H9 (cell line): ENCODE results near the gene SNORC. TPM values are rescaled to one million over a fixed set of nuclear protein-coding genes. Genes with fewer than 3 reads are reported as not detected.

ENCODE experiments used
- DNase-seq: peaks from one replicate; pipeline ENCODE4 v3.0.0-alpha.2; 2017
- H2AFZ ChIP-seq: one replicate; pipeline ENCODE4 v1.6.1; 2013; ENCODE audit warnings: mild to moderate bottlenecking, low read length, control low read depth, moderate library complexity
- H2AK5ac ChIP-seq: 2 replicates; pipeline ENCODE4 v1.6.1; 2013; ENCODE audit warnings: low read length, control low read depth, mixed read lengths; ENCODE audit not compliant: insufficient read length
- H2BK120ac ChIP-seq: one replicate; pipeline ENCODE4 v1.6.1; 2013; ENCODE audit warnings: low read depth, mild to moderate bottlenecking, low read length, control low read depth, inconsistent platforms; ENCODE audit not compliant: poor library complexity, severe bottlenecking
- H2BK12ac ChIP-seq: 2 replicates; pipeline ENCODE4 v1.6.1; 2013; ENCODE audit warnings: low read length, control low read depth, mixed read lengths, low read depth; ENCODE audit not compliant: insufficient read length
- H2BK15ac ChIP-seq: 2 replicates; pipeline ENCODE4 v1.6.1; 2013; ENCODE audit warnings: low read depth, low read length, control low read depth
- H2BK20ac ChIP-seq: one replicate; pipeline ENCODE4 v1.6.1; 2013; ENCODE audit warnings: low read depth, mild to moderate bottlenecking, low read length, control low read depth, inconsistent platforms; ENCODE audit not compliant: poor library complexity, severe bottlenecking
- H2BK5ac ChIP-seq: 2 replicates; pipeline ENCODE4 v1.6.1; 2013; ENCODE audit warnings: low read length, control low read depth, mixed read lengths; ENCODE audit not compliant: insufficient read length
- H3K14ac ChIP-seq: 2 replicates; pipeline ENCODE4 v1.6.1; 2013; ENCODE audit warnings: low read length, control low read depth; ENCODE audit not compliant: insufficient read depth
- H3K18ac ChIP-seq: 2 replicates; pipeline ENCODE4 v1.6.1; 2013; ENCODE audit warnings: low read depth, mild to moderate bottlenecking, mixed read lengths, low read length, control low read depth; ENCODE audit not compliant: insufficient read length
- H3K23ac ChIP-seq: 2 replicates; pipeline ENCODE4 v1.6.1; 2013; ENCODE audit warnings: low read length, control low read depth, mixed read lengths, low read depth; ENCODE audit not compliant: insufficient read length
- H3K23me2 ChIP-seq: 2 replicates; pipeline ENCODE4 v1.6.1; 2013; ENCODE audit warnings: low read depth, mild to moderate bottlenecking, mixed read lengths, low read length, control low read depth; ENCODE audit not compliant: insufficient read length, poor library complexity, severe bottlenecking
- H3K27ac ChIP-seq: 2 replicates; pipeline ENCODE4 v1.5.1; 2013; ENCODE audit warnings: low read length, control low read depth, mixed read lengths, low read depth; ENCODE audit not compliant: insufficient read length
- H3K27me3 ChIP-seq: 2 replicates; pipeline ENCODE4 v1.6.1; 2013; ENCODE audit warnings: low read length, control low read depth, inconsistent platforms; ENCODE audit not compliant: insufficient read depth
- H3K4ac ChIP-seq: 2 replicates; pipeline ENCODE4 v1.6.1; 2013; ENCODE audit warnings: low read depth, mild to moderate bottlenecking, control low read depth, inconsistent platforms, low read length, moderate library complexity
- H3K4me1 ChIP-seq: 2 replicates; pipeline ENCODE4 v1.6.1; 2013; ENCODE audit warnings: low read length, control low read depth, inconsistent platforms; ENCODE audit not compliant: insufficient read depth
- H3K4me2 ChIP-seq: 2 replicates; pipeline ENCODE4 v1.6.1; 2013; ENCODE audit warnings: low read length, control low read depth, mixed read lengths; ENCODE audit not compliant: insufficient read length, insufficient read depth
- H3K56ac ChIP-seq: 2 replicates; pipeline ENCODE4 v1.6.1; 2013; ENCODE audit warnings: low read depth, mild to moderate bottlenecking, mixed read lengths, low read length, control low read depth; ENCODE audit not compliant: insufficient read length
- H3K79me1 ChIP-seq: 2 replicates; pipeline ENCODE4 v1.6.1; 2013; ENCODE audit warnings: low read depth, mild to moderate bottlenecking, moderate library complexity, low read length, control low read depth, inconsistent platforms; ENCODE audit not compliant: insufficient read depth, poor library complexity, severe bottlenecking
- H3K79me2 ChIP-seq: 2 replicates; pipeline ENCODE4 v1.6.1; 2013; ENCODE audit warnings: low read length, control low read depth, inconsistent platforms; ENCODE audit not compliant: insufficient read depth
- H3K9ac ChIP-seq: 2 replicates; pipeline ENCODE4 v1.6.1; 2013; ENCODE audit warnings: low read length, control low read depth, mixed read lengths; ENCODE audit not compliant: insufficient read length; ENCODE audit errors: extremely low read depth
- H3K9me3 ChIP-seq: one replicate; pipeline ENCODE4 v1.6.1; 2013; ENCODE audit warnings: low read depth, low read length, inconsistent platforms; ENCODE audit not compliant: control insufficient read depth
- H3T11ph ChIP-seq: one replicate; pipeline ENCODE4 v1.6.1; 2013; ENCODE audit warnings: mild to moderate bottlenecking, low read length, control low read depth, inconsistent platforms
- H4K20me1 ChIP-seq: one replicate; pipeline ENCODE4 v1.6.1; 2013; ENCODE audit not compliant: control insufficient read depth, insufficient read length, insufficient read depth
- H4K5ac ChIP-seq: 2 replicates; pipeline ENCODE4 v1.6.1; 2013; ENCODE audit warnings: low read depth, mild to moderate bottlenecking, mixed read lengths, low read length, control low read depth; ENCODE audit not compliant: insufficient read length
- H4K8ac ChIP-seq: replicated peaks from 2 replicates; pipeline ENCODE4 v1.6.1; 2013; ENCODE audit warnings: low read length, control low read depth, mixed read lengths, low read depth; ENCODE audit not compliant: insufficient read length
- H4K91ac ChIP-seq: 2 replicates; pipeline ENCODE4 v1.6.1; 2013; ENCODE audit warnings: low read depth, mild to moderate bottlenecking, moderate library complexity, mixed read lengths, low read length, control low read depth; ENCODE audit not compliant: insufficient read length
- H3K27ac Mint-ChIP-seq, 3 experiments: 2 replicates in 2 of 3; 3 replicates in 1 of 3; pipeline ENCODE4 v1.8.0; 2020 to 2021; ENCODE audit warnings: mixed read lengths in 3 of 3, mild to moderate bottlenecking in 1 of 3, moderate library complexity in 1 of 3
- H3K27me3 Mint-ChIP-seq: 2 replicates; pipeline ENCODE4 v1.8.0; 2021; ENCODE audit warnings: low read depth, mild to moderate bottlenecking, moderate library complexity, mixed read lengths
- H3K36me3 Mint-ChIP-seq, 3 experiments: 2 replicates in 2 of 3; 3 replicates in 1 of 3; pipeline ENCODE4 v1.8.0; 2020 to 2021; ENCODE audit warnings: low read depth in 3 of 3, mixed read lengths in 3 of 3; ENCODE audit not compliant: insufficient read depth in 1 of 3
- H3K4me1 Mint-ChIP-seq, 2 experiments: 2 replicates each; pipeline ENCODE4 v1.8.0; 2020; ENCODE audit warnings: mixed read lengths in 2 of 2
- H3K4me3 Mint-ChIP-seq, 2 experiments: 2 replicates in 1 of 2; 3 replicates in 1 of 2; pipeline ENCODE4 v1.8.0; 2020 to 2021; ENCODE audit warnings: mild to moderate bottlenecking in 2 of 2, mixed read lengths in 2 of 2, moderate library complexity in 1 of 2
- H3K9me3 Mint-ChIP-seq, 2 experiments: 2 replicates in 1 of 2; 3 replicates in 1 of 2; pipeline ENCODE4 v1.8.0; 2020; ENCODE audit warnings: mild to moderate bottlenecking in 2 of 2, mixed read lengths in 2 of 2, moderate library complexity in 1 of 2
- WGBS: extraction: QIAGEN DNeasy Blood & Tissue Kit; methylation state at CpG from one replicate; pipeline ENCODE4 v1.1.7; 2013; ENCODE audit warnings: missing lambda C conversion rate, low lambda C conversion rate, mixed read lengths; ENCODE audit not compliant: insufficient read length; ENCODE audit errors: extremely low coverage; 5-methylcytosine and 5-hydroxymethylcytosine counted together
- total RNA-seq: library from RNA; stranded (reverse); gene quantifications from 2 replicates; pipeline ENCODE4 v1.2.1, GENCODE V29; 2021
- TF ChIP-seq, protein P1 (sequence below): fragments of 200-600 bp; sonication (generic); conservative IDR thresholded peaks from 3 replicates; pipeline ENCODE4 v1.8.0; 2021; ENCODE audit warnings: antibody characterized with exemption, mild to moderate bottlenecking

The SNORC gene
- total RNA-seq, 1 experiment from 2014 or later, result 1.1 TPM

DNA sequence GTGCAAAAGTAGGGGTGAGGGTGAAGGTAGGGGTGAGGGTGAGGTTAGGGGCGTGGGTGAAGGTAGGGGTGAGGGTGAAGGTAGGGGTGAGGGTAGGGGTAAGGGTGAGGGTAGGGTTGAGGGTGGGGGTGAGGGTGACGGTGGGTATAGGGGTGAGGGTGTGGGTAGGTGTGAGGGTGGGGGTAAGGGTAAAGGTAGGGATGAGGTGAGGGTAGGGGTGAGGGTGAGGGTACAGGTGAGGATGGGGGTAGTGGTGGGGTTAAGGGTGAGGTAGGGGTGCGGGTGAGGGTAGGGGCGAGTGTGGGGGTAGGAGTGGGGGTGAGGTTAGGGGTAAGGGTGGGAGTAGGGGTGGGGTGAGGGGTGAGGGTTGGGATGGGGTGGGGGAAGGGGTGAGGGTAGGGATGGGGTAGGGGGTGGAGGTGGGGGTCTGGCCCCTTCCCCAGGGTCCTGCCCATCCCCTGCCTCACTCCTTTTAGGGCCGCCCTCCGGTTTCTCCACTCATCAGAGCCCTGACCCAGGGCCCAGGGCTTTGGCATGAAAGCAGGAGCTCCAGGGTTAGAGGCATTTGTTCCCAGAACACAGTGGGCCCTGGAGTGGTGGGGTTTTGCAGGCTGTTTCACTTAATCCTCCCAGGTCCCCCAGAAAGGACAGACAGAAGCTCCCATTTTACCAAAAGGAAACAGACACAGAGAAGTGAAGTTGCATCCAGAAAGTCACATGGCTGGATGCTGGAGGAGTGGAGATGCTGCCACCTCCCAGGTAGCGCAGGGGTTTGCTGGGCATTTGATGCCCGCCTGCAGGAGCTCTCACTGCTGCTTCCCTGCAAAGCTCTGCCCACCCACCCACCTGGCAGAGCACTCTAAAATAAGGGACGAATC is 26.9 kb downstream of the SNORC start:
- Histone ChIP-seq H3K79me2 (no peaks in the 10 kb centered on the region), H4K5ac (no peak overlapping the region), H3K9ac (no peak overlapping the region), H3T11ph (no peak overlapping the region), H2BK20ac (no peak overlapping the region), H4K91ac (no peak overlapping the region), H3K4ac (no peak overlapping the region), H2BK120ac (no peak overlapping the region), H2BK5ac (no peak overlapping the region), H3K9me3 (no peaks in the 10 kb centered on the region), H2BK12ac (no peak overlapping the region), H3K4me2 (no peak overlapping the region), H3K27ac (no peak overlapping the region), H3K56ac (no peak overlapping the region), H4K20me1 (no peaks in the 10 kb centered on the region), H2AK5ac (no peak overlapping the region), H3K79me1 (no peaks in the 10 kb centered on the region), H3K27me3 (peaks cover 8% of the 10 kb centered on the region; the same call in 1 of the 2 replicates), H2BK15ac (no peak overlapping the region), H3K14ac (no peak overlapping the region), H4K8ac (no peak overlapping the region), H3K23me2 (no peaks in the 10 kb centered on the region), H3K18ac (no peak overlapping the region), H2AFZ (no peak overlapping the region), H3K23ac (no peak overlapping the region), H3K4me1 (no peaks in the 10 kb centered on the region; the same call in 1 of the 2 replicates)
- no peak overlapping the region for H3K4me3 Mint-ChIP-seq
- H3K27ac Mint-ChIP-seq, result no peak overlapping the region
- WGBS, result 88% methylated on average over 2 of the region's 9 CpGs
- no peaks in the 10 kb centered on the region for H3K9me3 Mint-ChIP-seq
- H3K4me1 Mint-ChIP-seq, result peaks cover 2 to 8% of the 10 kb centered on the region in 2 experiments
- peaks cover 37% of the 10 kb centered on the region for H3K27me3 Mint-ChIP-seq
- no peaks in the 10 kb centered on the region for H3K36me3 Mint-ChIP-seq
- TF ChIP-seq, protein P1, sequence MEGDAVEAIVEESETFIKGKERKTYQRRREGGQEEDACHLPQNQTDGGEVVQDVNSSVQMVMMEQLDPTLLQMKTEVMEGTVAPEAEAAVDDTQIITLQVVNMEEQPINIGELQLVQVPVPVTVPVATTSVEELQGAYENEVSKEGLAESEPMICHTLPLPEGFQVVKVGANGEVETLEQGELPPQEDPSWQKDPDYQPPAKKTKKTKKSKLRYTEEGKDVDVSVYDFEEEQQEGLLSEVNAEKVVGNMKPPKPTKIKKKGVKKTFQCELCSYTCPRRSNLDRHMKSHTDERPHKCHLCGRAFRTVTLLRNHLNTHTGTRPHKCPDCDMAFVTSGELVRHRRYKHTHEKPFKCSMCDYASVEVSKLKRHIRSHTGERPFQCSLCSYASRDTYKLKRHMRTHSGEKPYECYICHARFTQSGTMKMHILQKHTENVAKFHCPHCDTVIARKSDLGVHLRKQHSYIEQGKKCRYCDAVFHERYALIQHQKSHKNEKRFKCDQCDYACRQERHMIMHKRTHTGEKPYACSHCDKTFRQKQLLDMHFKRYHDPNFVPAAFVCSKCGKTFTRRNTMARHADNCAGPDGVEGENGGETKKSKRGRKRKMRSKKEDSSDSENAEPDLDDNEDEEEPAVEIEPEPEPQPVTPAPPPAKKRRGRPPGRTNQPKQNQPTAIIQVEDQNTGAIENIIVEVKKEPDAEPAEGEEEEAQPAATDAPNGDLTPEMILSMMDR, result no peak
- no peak for DNase-seq
